HepG2 (cell line): ENCODE data around the gene SPRYD3. TPM values are rescaled to one million over a fixed set of nuclear protein-coding genes. Genes with fewer than 3 reads are reported as not detected.

ENCODE experiments used
- FOSL1 ChIP-seq: sonication (generic); formaldehyde crosslinking; IDR thresholded peaks from 2 replicates; pipeline ENCODE4 v1.9.0; 2021; ENCODE audit warnings: missing genetic modification reagents, borderline replicate concordance
- GATAD1 ChIP-seq: IDR thresholded peaks from 2 replicates; pipeline ENCODE4 v1.6.1; 2016; ENCODE audit warnings: missing genetic modification reagents, missing compliant biosample characterization
- GATAD2A ChIP-seq: IDR thresholded peaks from 2 replicates; pipeline ENCODE4 v1.6.1; 2016
- HNRNPL ChIP-seq: fragments of 200-400 bp; formaldehyde crosslinking; IDR thresholded peaks from 2 replicates; pipeline ENCODE4 v1.6.1; 2017; ENCODE audit warnings: mild to moderate bottlenecking, low read depth, low read length
- KLF12 ChIP-seq: sonication (generic); formaldehyde crosslinking; IDR thresholded peaks from 2 replicates; pipeline ENCODE4 v1.4.0; 2020; ENCODE audit warnings: missing genetic modification reagents, borderline replicate concordance
- KMT2B ChIP-seq: IDR thresholded peaks from 2 replicates; pipeline ENCODE4 v1.6.1; 2016; ENCODE audit warnings: missing genetic modification reagents, missing compliant biosample characterization
- MAZ ChIP-seq, 2 experiments: sonication (generic) in 1 of 2; formaldehyde crosslinking in 1 of 2; IDR thresholded peaks; 2 replicates each; pipeline versions ENCODE4 v1.5.0 to v1.6.1; 2012 to 2020; ENCODE audit warnings: low read depth in 2 of 2, mild to moderate bottlenecking in 2 of 2, borderline replicate concordance in 1 of 2, improper control_type of control experiment in 1 of 2, low read length in 1 of 2, missing genetic modification reagents in 1 of 2, moderate library complexity in 1 of 2
- NCOA2 ChIP-seq: sonication (generic); formaldehyde crosslinking; IDR thresholded peaks from 2 replicates; pipeline ENCODE4 v1.8.0; 2022; ENCODE audit warnings: inconsistent platforms
- PATZ1 ChIP-seq: sonication (generic); formaldehyde crosslinking; IDR thresholded peaks from 2 replicates; pipeline ENCODE4 v1.4.0; 2020; ENCODE audit warnings: missing genetic modification reagents
- PTBP1 ChIP-seq: fragments of 200-400 bp; formaldehyde crosslinking; IDR thresholded peaks from 2 replicates; pipeline ENCODE4 v1.6.1; 2018; ENCODE audit warnings: low read length, low read depth; ENCODE audit not compliant: poor library complexity, severe bottlenecking
- SNAI1 ChIP-seq: sonication (generic); formaldehyde crosslinking; IDR thresholded peaks from 2 replicates; pipeline ENCODE4 v1.5.0; 2020; ENCODE audit warnings: mild to moderate bottlenecking, missing genetic modification reagents, borderline replicate concordance
- ZNF230 ChIP-seq: sonication (generic); formaldehyde crosslinking; IDR thresholded peaks from 2 replicates; pipeline ENCODE4 v1.4.0; 2020; ENCODE audit warnings: mild to moderate bottlenecking, missing genetic modification reagents
- ZNF558 ChIP-seq: sonication (generic); formaldehyde crosslinking; IDR thresholded peaks from 2 replicates; pipeline ENCODE4 v1.9.0; 2022; ENCODE audit warnings: mild to moderate bottlenecking, missing genetic modification reagents, borderline replicate concordance
- ZNF687 ChIP-seq: sonication (generic); formaldehyde crosslinking; IDR thresholded peaks from 2 replicates; pipeline ENCODE4 v1.5.1; 2020; ENCODE audit warnings: mild to moderate bottlenecking, missing genetic modification reagents, moderate library complexity
- polyA plus RNA-seq, 8 experiments: library from polyadenylated mRNA; depleted of rRNA in 3 of 8; stranded (reverse) in 7 of 8; unstranded in 1 of 8; fragments of >200 nt; fragmentation: Illumina TruSeq in 4 of 8; extraction: Trizol in 4 of 8; gene quantifications; 2 replicates each; pipeline versions ENCODE4 v1.2.1 to v1.2.3, GENCODE V29; 2011 to 2016; ENCODE audit warnings: low read depth in 4 of 8, missing spikeins in 1 of 8, mixed read lengths in 1 of 8; ENCODE audit not compliant: insufficient read depth in 1 of 8
- total RNA-seq, 5 experiments: library from RNA; depleted of rRNA; stranded (reverse); fragments of >200 nt; fragmentation: Illumina TruSeq; extraction: Trizol; gene quantifications; 2 replicates each; pipeline ENCODE4 v1.2.3, GENCODE V29; 2016; ENCODE audit warnings: low read depth in 1 of 5
- TF ChIP-seq, protein P1 (sequence below): sonication (generic); formaldehyde crosslinking; IDR thresholded peaks from 2 replicates; pipeline ENCODE4 v1.4.0; 2020; ENCODE audit warnings: mild to moderate bottlenecking, missing genetic modification reagents
- TF ChIP-seq, protein P2 (sequence below), 2 experiments: sonication (generic) in 1 of 2; formaldehyde crosslinking in 1 of 2; IDR thresholded peaks; 2 replicates each; pipeline versions ENCODE4 v1.4.0 to v1.6.1; 2016 to 2020; ENCODE audit warnings: borderline replicate concordance in 1 of 2, low read depth in 1 of 2, mild to moderate bottlenecking in 1 of 2, missing genetic modification reagents in 1 of 2

SPRYD3 gene
- total and polyA plus RNA-seq, 2 of the 13 experiments (the other 11 are each of a cell fraction or from before 2014, with no cell fraction given), result 9.0 to 9.2 TPM

- TF ChIP-seq NCOA2 (CRISPR knock-in tag) (peak; percentile 34; the same call in 1 of the 2 replicates), FOSL1 (peak; percentile 29; the same call in 1 of the 2 replicates), GATAD2A (CRISPR knock-in tag) (peak; percentile 73), KMT2B (CRISPR knock-in tag) (peak; percentile 14; the same call in 1 of the 2 replicates), MAZ (IDR thresholded peaks at IDR 0.05; ENCODE audit: borderline replicate concordance, low read depth, low read length) (peak; percentile 72), MAZ (CRISPR knock-in tag; IDR thresholded peaks at IDR 0.05; ENCODE audit: low read depth) (no peak), ZNF687 (CRISPR knock-in tag) (peak; percentile 57), HNRNPL (no peak), PATZ1 (peak; percentile 98), GATAD1 (CRISPR knock-in tag) (no peak), KLF12 (CRISPR knock-in tag) (no peak), SNAI1 (CRISPR knock-in tag) (no peak), PTBP1 (no peak), ZNF230 (peak; percentile 50; the same call in 1 of the 2 replicates), ZNF558 (CRISPR knock-in tag) (no peak)
- TF ChIP-seq, protein P1, sequence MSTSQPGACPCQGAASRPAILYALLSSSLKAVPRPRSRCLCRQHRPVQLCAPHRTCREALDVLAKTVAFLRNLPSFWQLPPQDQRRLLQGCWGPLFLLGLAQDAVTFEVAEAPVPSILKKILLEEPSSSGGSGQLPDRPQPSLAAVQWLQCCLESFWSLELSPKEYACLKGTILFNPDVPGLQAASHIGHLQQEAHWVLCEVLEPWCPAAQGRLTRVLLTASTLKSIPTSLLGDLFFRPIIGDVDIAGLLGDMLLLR (CRISPR knock-in tag), result peak; percentile 52; the same call in 1 of the 2 replicates
- TF ChIP-seq, protein P2, sequence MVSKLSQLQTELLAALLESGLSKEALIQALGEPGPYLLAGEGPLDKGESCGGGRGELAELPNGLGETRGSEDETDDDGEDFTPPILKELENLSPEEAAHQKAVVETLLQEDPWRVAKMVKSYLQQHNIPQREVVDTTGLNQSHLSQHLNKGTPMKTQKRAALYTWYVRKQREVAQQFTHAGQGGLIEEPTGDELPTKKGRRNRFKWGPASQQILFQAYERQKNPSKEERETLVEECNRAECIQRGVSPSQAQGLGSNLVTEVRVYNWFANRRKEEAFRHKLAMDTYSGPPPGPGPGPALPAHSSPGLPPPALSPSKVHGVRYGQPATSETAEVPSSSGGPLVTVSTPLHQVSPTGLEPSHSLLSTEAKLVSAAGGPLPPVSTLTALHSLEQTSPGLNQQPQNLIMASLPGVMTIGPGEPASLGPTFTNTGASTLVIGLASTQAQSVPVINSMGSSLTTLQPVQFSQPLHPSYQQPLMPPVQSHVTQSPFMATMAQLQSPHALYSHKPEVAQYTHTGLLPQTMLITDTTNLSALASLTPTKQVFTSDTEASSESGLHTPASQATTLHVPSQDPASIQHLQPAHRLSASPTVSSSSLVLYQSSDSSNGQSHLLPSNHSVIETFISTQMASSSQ (IDR thresholded peaks at IDR 0.05; ENCODE audit: low read depth), result no peak
- TF ChIP-seq, protein P2 (CRISPR knock-in tag; IDR thresholded peaks at IDR 0.05; ENCODE audit: borderline replicate concordance), result 0 out of 2 replicates have a peak, but pooled peaks have one; percentile 33
These were observed 20.1 kb upstream of the SPRYD3 start (continued) for GRCh38 chr12:53099071-53099882.
